HepG2 (cell line): ENCODE measurements around the gene ARHGAP9. TPM values are rescaled to one million over a fixed set of nuclear protein-coding genes. Genes with fewer than 3 reads are reported as not detected.

Source experiments
- ARID4A ChIP-seq: sonication (generic); formaldehyde crosslinking; IDR thresholded peaks from 2 replicates; pipeline ENCODE4 v1.5.0; 2020; ENCODE audit warnings: mild to moderate bottlenecking, missing genetic modification reagents, borderline replicate concordance
- BHLHE40 ChIP-seq: IDR thresholded peaks from 2 replicates; pipeline ENCODE4 v1.6.1; 2011; ENCODE audit warnings: low read length, improper control_type of control experiment
- CREB3 ChIP-seq: sonication (generic); formaldehyde crosslinking; IDR thresholded peaks from 2 replicates; pipeline ENCODE4 v1.5.0; 2020; ENCODE audit warnings: missing genetic modification reagents
- FOXO4 ChIP-seq: sonication (generic); formaldehyde crosslinking; conservative IDR thresholded peaks from 2 replicates; pipeline ENCODE4 v1.8.1; 2023; ENCODE audit warnings: missing genetic modification reagents
- HBP1 ChIP-seq: IDR thresholded peaks from 2 replicates; pipeline ENCODE4 v1.6.1; 2016; ENCODE audit warnings: low read depth, control low read depth
- JUND ChIP-seq: sonication (generic); formaldehyde crosslinking; IDR thresholded peaks from 2 replicates; pipeline ENCODE4 v1.8.0; 2022; ENCODE audit warnings: mild to moderate bottlenecking, missing genetic modification reagents
- SNAPC2 ChIP-seq: sonication (generic); formaldehyde crosslinking; IDR thresholded peaks from 2 replicates; pipeline ENCODE4 v1.8.1; 2022; ENCODE audit warnings: mild to moderate bottlenecking, missing genetic modification reagents
- ZNF232 ChIP-seq: sonication (generic); formaldehyde crosslinking; IDR thresholded peaks from 2 replicates; pipeline ENCODE4 v1.4.0; 2020; ENCODE audit warnings: missing genetic modification reagents, borderline replicate concordance
- ZNF276 ChIP-seq: sonication (generic); formaldehyde crosslinking; IDR thresholded peaks from 2 replicates; pipeline ENCODE4 v1.4.0; 2020; ENCODE audit warnings: mild to moderate bottlenecking, low read depth, missing genetic modification reagents
- ZNF280D ChIP-seq: sonication (generic); formaldehyde crosslinking; IDR thresholded peaks from 2 replicates; pipeline ENCODE4 v1.5.1; 2020; ENCODE audit warnings: mild to moderate bottlenecking, missing genetic modification reagents
- ZNF431 ChIP-seq: sonication (generic); formaldehyde crosslinking; IDR thresholded peaks from 2 replicates; pipeline ENCODE4 v1.9.0; 2022; ENCODE audit warnings: missing genetic modification reagents, low read depth, mild to moderate bottlenecking, borderline replicate concordance
- ZNF546 ChIP-seq: sonication (generic); formaldehyde crosslinking; conservative IDR thresholded peaks from 2 replicates; pipeline ENCODE4 v1.8.1; 2023; ENCODE audit warnings: mild to moderate bottlenecking, missing genetic modification reagents
- ZNF678 ChIP-seq: sonication (generic); formaldehyde crosslinking; IDR thresholded peaks from 2 replicates; pipeline ENCODE4 v1.4.0; 2020; ENCODE audit warnings: mild to moderate bottlenecking, missing genetic modification reagents
- ZNF7 ChIP-seq: IDR thresholded peaks from 2 replicates; pipeline ENCODE4 v1.6.1; 2016; ENCODE audit warnings: missing biosample characterization, missing genetic modification reagents
- ZNF850 ChIP-seq: sonication (generic); formaldehyde crosslinking; conservative IDR thresholded peaks from 2 replicates; pipeline ENCODE4 v1.9.0; 2021; ENCODE audit warnings: mild to moderate bottlenecking, missing genetic modification reagents
- polyA plus RNA-seq, 8 experiments: library from polyadenylated mRNA; depleted of rRNA in 3 of 8; stranded (reverse) in 7 of 8; unstranded in 1 of 8; fragments of >200 nt; fragmentation: Illumina TruSeq in 4 of 8; extraction: Trizol in 4 of 8; gene quantifications; 2 replicates each; pipeline versions ENCODE4 v1.2.1 to v1.2.3, GENCODE V29; 2011 to 2016; ENCODE audit warnings: low read depth in 4 of 8, missing spikeins in 1 of 8, mixed read lengths in 1 of 8; ENCODE audit not compliant: insufficient read depth in 1 of 8
- total RNA-seq, 5 experiments: library from RNA; depleted of rRNA; stranded (reverse); fragments of >200 nt; fragmentation: Illumina TruSeq; extraction: Trizol; gene quantifications; 2 replicates each; pipeline ENCODE4 v1.2.3, GENCODE V29; 2016; ENCODE audit warnings: low read depth in 1 of 5

The ARHGAP9 gene
- total and polyA plus RNA-seq, 2 of the 13 experiments (the other 11 are each of a cell fraction or from before 2014, with no cell fraction given), result 0.18 to 1.2 TPM

GRCh38 chr12:57454566-57455373, 24.9 kb downstream of the ARHGAP9 start, which contains the start of gene INHBE (continued):
- TF ChIP-seq FOXO4 (CRISPR knock-in tag) (no peak), ARID4A (CRISPR knock-in tag) (peak; percentile 84), BHLHE40 (peak; percentile 73), ZNF850 (CRISPR knock-in tag) (no peak), HBP1 (CRISPR knock-in tag) (no peak), ZNF280D (CRISPR knock-in tag) (0 out of 2 replicates have a peak, but pooled peaks have one; percentile 42), ZNF678 (CRISPR knock-in tag) (no peak), SNAPC2 (CRISPR knock-in tag) (no peak), JUND (peak; percentile 87), CREB3 (CRISPR knock-in tag) (no peak), ZNF7 (no peak), ZNF546 (CRISPR knock-in tag) (peak; percentile 65; the same call in 1 of the 2 replicates), ZNF431 (no peak), ZNF276 (no peak), ZNF232 (CRISPR knock-in tag) (no peak; the same call in 1 of the 2 replicates)
